Measurements from ENCODE around the gene SPOPL. TPM values are rescaled to one million over a fixed set of nuclear protein-coding genes. Genes with fewer than 3 reads are reported as not detected.

SPOPL gene
- total and polyA plus RNA-seq, 9 of the 15 experiments (the other 6 are each of a cell fraction or from before 2014, with no cell fraction given), result 0.53 to 6.1 (median 4.1) TPM

DNA sequence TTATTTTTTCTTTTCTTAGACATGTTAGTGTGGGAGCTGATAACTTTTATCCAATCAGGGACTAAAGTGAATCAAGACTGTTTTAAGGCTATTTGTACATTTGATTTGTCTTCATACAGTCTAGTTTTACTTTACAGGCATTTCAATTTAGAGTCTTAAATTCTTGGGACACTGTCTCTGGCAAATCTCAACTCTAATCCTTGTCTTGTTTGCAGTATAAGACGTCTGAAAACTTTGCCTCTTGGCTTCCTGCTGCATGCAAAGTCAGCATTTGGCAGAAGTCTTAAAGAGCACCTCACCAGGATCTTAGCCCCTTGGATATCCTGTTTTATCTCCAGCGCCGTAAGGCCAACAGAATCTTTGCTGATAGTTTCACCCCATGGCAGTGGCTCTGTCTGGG, 30.3 kb downstream of the SPOPL start:
- Histone ChIP-seq H3K4me1 (replicated peaks in 1 of 2; ENCODE audit: control insufficient read depth in 2 of 2, insufficient read depth in 2 of 2, low read length in 2 of 2) (peaks cover 0 to under 1% of the 10 kb centered on the region in 2 experiments; a peak in 2 of 5 replicates), H3K4me2 (ENCODE audit: insufficient read depth, low read length) (no peak overlapping the region), H3K9ac (ENCODE audit: insufficient read depth in 1 of 2, low read depth in 2 of 2, low read length in 2 of 2) (no peak overlapping the region), H4K20me1 (replicated peaks; ENCODE audit: control insufficient read depth, insufficient read depth, low read length) (no peaks in the 10 kb centered on the region), H3K27me3 (ENCODE audit: control insufficient read depth in 2 of 2, insufficient read depth in 2 of 2, low read length in 2 of 2) (no peaks in the 10 kb centered on the region), H3K36me3 (ENCODE audit: control insufficient read depth, insufficient read depth, low read length) (0 out of 3 replicates have a peak, but pooled peaks cover 3% of the 10 kb centered on the region), H3K9me3 (replicated peaks; ENCODE audit: control insufficient read depth, insufficient read depth, low read depth, low read length) (peaks cover 5% of the 10 kb centered on the region), H3K4me3 (no peak overlapping the region), H3K9me1 (ENCODE audit: control insufficient read depth, insufficient read depth, low read length) (no peaks in the 10 kb centered on the region), H3K27ac (ENCODE audit: extremely low read depth, low read depth, low read length) (no peak overlapping the region), H3K79me2 (ENCODE audit: control insufficient read depth, insufficient read depth, low read length) (peaks cover 38% of the 10 kb centered on the region), H2AFZ (ENCODE audit: low read depth, low read length) (no peak overlapping the region)
- intact Hi-C loops (cut with micrococcal nuclease), result no loop called here
- in situ Hi-C loops (cut with MboI), result no loop called here
- ChIA-PET POLR2A (interaction anchor here (1.0 kb wide), 1 partner anchor 12 kb away, joined by 3 read pairs; no protein-coding TSS in a partner anchor), CTCF (ENCODE audit: low intra/inter-chr PET ratio) (interaction anchor here (0.7 kb wide), 1 partner anchor 306 kb away, joined by 3 read pairs; no protein-coding TSS in a partner anchor)
- no peak for ATAC-seq
- WGBS (ENCODE audit: insufficient coverage, low coverage, missing lambda C conversion rate), result 46% methylated on average over 3 of the region's 3 CpGs
- TF ChIP-seq C11orf30 (IDR thresholded peaks at IDR 0.05; ENCODE audit: low read depth) (peak; percentile 9; the same call in 1 of the 2 replicates), HMGN3 (IDR thresholded peaks at IDR 0.05; ENCODE audit: borderline replicate concordance, extremely low read depth, insufficient read length, low read depth, low read length) (no peak)
- FAIRE-seq, result no peak
- DNase-seq (ENCODE audit: extremely low read depth in 1 of 4, low spot score in 3 of 4), result no peak
- no TSS peak for BruUV-seq (replicated peaks)

GRCh38 chr2:138534791-138535190, 33.2 kb downstream of the SPOPL start:
- Histone ChIP-seq H4K20me1 (replicated peaks; ENCODE audit: control insufficient read depth, insufficient read depth, low read length) (no peaks in the 10 kb centered on the region), H3K36me3 (ENCODE audit: control insufficient read depth, insufficient read depth, low read length) (0 out of 3 replicates have a peak, but pooled peaks cover 7% of the 10 kb centered on the region), H3K79me2 (ENCODE audit: control insufficient read depth, insufficient read depth, low read length) (peaks cover 32% of the 10 kb centered on the region), H2AFZ (ENCODE audit: low read depth, low read length) (no peak overlapping the region), H3K9ac (ENCODE audit: insufficient read depth in 1 of 2, low read depth in 2 of 2, low read length in 2 of 2) (no peak overlapping the region), H3K27me3 (ENCODE audit: control insufficient read depth in 2 of 2, insufficient read depth in 2 of 2, low read length in 2 of 2) (no peaks in the 10 kb centered on the region), H3K4me3 (no peak overlapping the region), H3K9me3 (replicated peaks; ENCODE audit: control insufficient read depth, insufficient read depth, low read depth, low read length) (peaks cover 12% of the 10 kb centered on the region), H3K9me1 (ENCODE audit: control insufficient read depth, insufficient read depth, low read length) (no peaks in the 10 kb centered on the region), H3K4me2 (ENCODE audit: insufficient read depth, low read length) (no peak overlapping the region), H3K4me1 (replicated peaks in 1 of 2; ENCODE audit: control insufficient read depth in 2 of 2, insufficient read depth in 2 of 2, low read length in 2 of 2) (peaks cover 0 to 4% of the 10 kb centered on the region in 2 experiments; a peak in 2 of 5 replicates), H3K27ac (ENCODE audit: extremely low read depth, low read depth, low read length) (no peak overlapping the region)
- in situ Hi-C loops (cut with MboI) (no loop called here), intact Hi-C loops (cut with micrococcal nuclease) (no loop called here)
- ChIA-PET POLR2A (no interaction called here), CTCF (ENCODE audit: low intra/inter-chr PET ratio) (no interaction called here)
- BruUV-seq (replicated peaks), result no TSS peak
- DNase-seq (ENCODE audit: extremely low read depth in 1 of 4, low spot score in 3 of 4), result no peak
- TF ChIP-seq COPS2 (conservative IDR thresholded peaks at IDR 0.05) (no peak), ATF3 (IDR thresholded peaks at IDR 0.05) (peak; percentile 17; the same call in 1 of the 2 replicates), ATF3 (CRISPR knock-in tag; conservative IDR thresholded peaks at IDR 0.05) (no peak)
- ATAC-seq, result no peak
- no peak for FAIRE-seq
